Endothelial cell of hepatic sinusoid (primary cell): ENCODE data around the gene SYT14.
"Not testable (repeated sequence)": the region's sequence is repeated elsewhere in the genome, so short reads cannot be mapped to it uniquely, and the experiment has no call there.

Experiments
- in situ Hi-C: cut with HindIII; loops from 2 replicates; pipeline ENCODE4 v1.10.0; 2017; ENCODE audit warnings: low sequenced_read_pairs

Gene SYT14

GRCh38 chr1:209937996-209938959 lies at the start of gene SYT14:
Gene SYT14, plus strand, starts transcription at chr1:209938217. Its CDS starts 48 bp downstream, at chr1:209938265.
- in situ Hi-C loops = loop anchor here (5.0 kb wide), 1 partner anchor 86 kb away; no protein-coding TSS in a partner anchor

GRCh38 chr1:209888291-209889076 lies 49.5 kb upstream of the SYT14 start:
- in situ Hi-C loops = not testable (repeated sequence)

- in situ Hi-C loops = no loop called here
Measured at GRCh38 chr1:209889077-209889418, 49.0 kb upstream of the SYT14 start.

GRCh38 chr1:209890641-209891330 lies 47.2 kb upstream of the SYT14 start:
- in situ Hi-C loops = no loop called here

GRCh38 chr1:209893751-209894150 lies 44.3 kb upstream of the SYT14 start:
- in situ Hi-C loops = no loop called here

GRCh38 chr1:209895709-209896108 lies 42.3 kb upstream of the SYT14 start:
- in situ Hi-C loops = no loop called here

GRCh38 chr1:209896346-209896745 lies 41.7 kb upstream of the SYT14 start:
- in situ Hi-C loops = no loop called here

- in situ Hi-C loops = not testable (repeated sequence)
Measured at GRCh38 chr1:209898271-209898670, 39.7 kb upstream of the SYT14 start.

- in situ Hi-C loops = not testable (repeated sequence)
Measured at GRCh38 chr1:209898851-209899250, 39.2 kb upstream of the SYT14 start.

GRCh38 chr1:209899948-209900347 lies 38.1 kb upstream of the SYT14 start:
- in situ Hi-C loops = no loop called here

- in situ Hi-C loops = no loop called here
Measured at GRCh38 chr1:209900734-209901133, 37.3 kb upstream of the SYT14 start.

- in situ Hi-C loops = no loop called here
Measured at GRCh38 chr1:209901211-209901610, 36.8 kb upstream of the SYT14 start.

GRCh38 chr1:209904774-209905173 lies 33.2 kb upstream of the SYT14 start:
- in situ Hi-C loops = not testable (repeated sequence)

GRCh38 chr1:209911746-209912145 lies 26.3 kb upstream of the SYT14 start:
- in situ Hi-C loops = no loop called here

- in situ Hi-C loops = no loop called here
Measured at GRCh38 chr1:209912306-209912705, 25.7 kb upstream of the SYT14 start.

- in situ Hi-C loops = not testable (repeated sequence)
Measured at GRCh38 chr1:209919637-209920036, 18.4 kb upstream of the SYT14 start.

- in situ Hi-C loops = no loop called here
Measured at GRCh38 chr1:209920844-209921243, 17.2 kb upstream of the SYT14 start.

- in situ Hi-C loops = no loop called here
Measured at GRCh38 chr1:209924390-209924789, 13.6 kb upstream of the SYT14 start.

GRCh38 chr1:209926045-209926444 lies 12.0 kb upstream of the SYT14 start:
- in situ Hi-C loops = no loop called here

GRCh38 chr1:209927466-209927865 lies 10.6 kb upstream of the SYT14 start:
- in situ Hi-C loops = no loop called here

GRCh38 chr1:209929751-209930150 lies 8.3 kb upstream of the SYT14 start:
- in situ Hi-C loops = no loop called here
